Ovary (tissue), 3 donors: ENCODE data around the gene DCAF6.

Source experiments
- CTCF ChIP-seq, 3 donors: fragments of 450-650 bp in 2 of 3; fragments of 200-600 bp in 1 of 3; IDR thresholded peaks; one replicate each; pipeline versions ENCODE4 v1.5.1 to v1.8.0; 2016 to 2022; ENCODE audit warnings: antibody characterized with exemption in 3 of 3, mild to moderate bottlenecking in 1 of 3
- POLR2A ChIP-seq: fragments of 450-650 bp; IDR thresholded peaks from one replicate; pipeline ENCODE4 v1.6.1; 2017; ENCODE audit warnings: antibody characterized with exemption, mild to moderate bottlenecking, moderate library complexity
- donor health status: DM: no; HTN: no; CAD: no.

DNA sequence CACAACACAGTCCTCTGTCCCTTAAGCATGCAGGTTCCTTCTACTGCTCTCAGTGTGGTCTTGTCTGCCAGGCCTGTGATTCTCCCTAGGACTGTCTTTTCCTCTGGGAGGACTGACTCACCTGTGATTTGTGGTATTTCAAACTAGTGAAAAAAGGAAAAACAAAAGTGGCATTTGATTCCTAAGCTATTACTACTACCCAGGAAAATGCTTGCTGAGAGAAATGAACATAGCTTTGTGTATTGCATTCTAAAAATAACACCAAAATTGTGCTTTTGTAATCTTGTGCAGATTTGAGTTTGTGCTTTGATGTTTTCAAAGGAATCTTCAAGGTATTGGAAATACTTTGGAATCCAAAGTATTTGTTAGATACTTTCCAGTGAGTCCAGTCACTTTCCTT is 143.3 kb downstream of the DCAF6 start:
- TF ChIP-seq CTCF (IDR thresholded peaks at IDR 0.05), result no peak
- no peak for TF ChIP-seq POLR2A
